ENCODE data around the gene ZFP1. TPM values are rescaled to one million over a fixed set of nuclear protein-coding genes. Genes with fewer than 3 reads are reported as not detected.
A peak's percentile ranks its signal among the peaks of the same experiment; 100 is the strongest.

ZFP1 gene
- total RNA-seq, 2 donors from 2014 or later, result 10.4 to 13.3 TPM

- no peak overlapping the region for H3K4me3 ChIP-seq (ENCODE audit: low read length)
- peak overlapping the region; percentile 55 for H3K27ac Mint-ChIP-seq
- no peaks in the 10 kb centered on the region for H3K9me3 Mint-ChIP-seq
- H3K27me3 Mint-ChIP-seq (ENCODE audit: insufficient read depth), result no peaks in the 10 kb centered on the region
- peaks cover 25% of the 10 kb centered on the region for H3K4me1 ChIP-seq (ENCODE audit: control insufficient read depth, insufficient read depth, low read length)
- H3K9me3 ChIP-seq (ENCODE audit: control insufficient read depth, low read length), result no peaks in the 10 kb centered on the region
- WGBS, 2 experiments (ENCODE audit: insufficient coverage in 1 of 2, insufficient read length in 1 of 2), result 84% methylated on average over 6 to 16 of the region's 16 CpGs
- TF ChIP-seq CTCF (conservative IDR thresholded peaks at IDR 0.05), result no peak
- no peaks in the 10 kb centered on the region for H3K27me3 ChIP-seq (ENCODE audit: control insufficient read depth, insufficient read depth, low read length, poor library complexity, severe bottlenecking)
- DNase-seq, result peak; percentile 68
- H3K36me3 ChIP-seq (ENCODE audit: control insufficient read depth, insufficient read depth, low read length), result peaks cover 7% of the 10 kb centered on the region
- H3K9ac ChIP-seq (ENCODE audit: extremely low read depth, low read length, poor library complexity, severe bottlenecking), result no peak overlapping the region
- H3K4me3 Mint-ChIP-seq, result no peak overlapping the region
- peaks cover 22% of the 10 kb centered on the region for H3K36me3 Mint-ChIP-seq (ENCODE audit: low read depth)
- peak overlapping the region; percentile 9 for H3K27ac ChIP-seq (ENCODE audit: low read depth, low read length)
- H3K4me1 Mint-ChIP-seq, result peaks cover 35% of the 10 kb centered on the region
These were observed 48.4 kb upstream of the ZFP1 start for GRCh38 chr16:75099738-75100602.

GRCh38 chr16:75100603-75100990, 47.7 kb upstream of the ZFP1 start:
- H3K9me3 Mint-ChIP-seq, result no peaks in the 10 kb centered on the region
- H3K4me1 ChIP-seq (ENCODE audit: control insufficient read depth, insufficient read depth, low read length), result peaks cover 25% of the 10 kb centered on the region
- 84 to 92% methylated on average over 3 of the region's 3 CpGs for WGBS, 2 experiments (ENCODE audit: insufficient coverage in 1 of 2, insufficient read length in 1 of 2)

GRCh38 chr16:75101635-75102034, 46.7 kb upstream of the ZFP1 start:
- peaks cover 25% of the 10 kb centered on the region for H3K36me3 Mint-ChIP-seq (ENCODE audit: low read depth)

More at GRCh38 chr16:75100603-75100990, 47.7 kb upstream of the ZFP1 start:
- Histone ChIP-seq H3K4me3 (ENCODE audit: low read length) (no peak overlapping the region), H3K9me3 (ENCODE audit: control insufficient read depth, low read length) (no peaks in the 10 kb centered on the region), H3K9ac (ENCODE audit: extremely low read depth, low read length, poor library complexity, severe bottlenecking) (no peak overlapping the region), H3K27me3 (ENCODE audit: control insufficient read depth, insufficient read depth, low read length, poor library complexity, severe bottlenecking) (no peaks in the 10 kb centered on the region), H3K27ac (ENCODE audit: low read depth, low read length) (no peak overlapping the region), H3K36me3 (ENCODE audit: control insufficient read depth, insufficient read depth, low read length) (peaks cover 7% of the 10 kb centered on the region)
- Mint-ChIP-seq H3K27me3 (ENCODE audit: insufficient read depth) (no peaks in the 10 kb centered on the region), H3K27ac (no peak overlapping the region), H3K4me3 (no peak overlapping the region), H3K4me1 (peaks cover 38% of the 10 kb centered on the region), H3K36me3 (ENCODE audit: low read depth) (peaks cover 22% of the 10 kb centered on the region)
- no peak for TF ChIP-seq CTCF (conservative IDR thresholded peaks at IDR 0.05)
- no peak for DNase-seq

More at GRCh38 chr16:75101635-75102034, 46.7 kb upstream of the ZFP1 start:
- Histone ChIP-seq H3K27me3 (ENCODE audit: control insufficient read depth, insufficient read depth, low read length, poor library complexity, severe bottlenecking) (no peaks in the 10 kb centered on the region), H3K9ac (ENCODE audit: extremely low read depth, low read length, poor library complexity, severe bottlenecking) (no peak overlapping the region), H3K9me3 (ENCODE audit: control insufficient read depth, low read length) (no peaks in the 10 kb centered on the region), H3K4me3 (ENCODE audit: low read length) (no peak overlapping the region), H3K36me3 (ENCODE audit: control insufficient read depth, insufficient read depth, low read length) (peaks cover 7% of the 10 kb centered on the region), H3K4me1 (ENCODE audit: control insufficient read depth, insufficient read depth, low read length) (peaks cover 25% of the 10 kb centered on the region), H3K27ac (ENCODE audit: low read depth, low read length) (no peak overlapping the region)
- H3K4me3 Mint-ChIP-seq, result no peak overlapping the region
- TF ChIP-seq CTCF (conservative IDR thresholded peaks at IDR 0.05), result no peak
- H3K9me3 Mint-ChIP-seq, result no peaks in the 10 kb centered on the region
- H3K4me1 Mint-ChIP-seq, result peaks cover 32% of the 10 kb centered on the region
- no peak overlapping the region for H3K27ac Mint-ChIP-seq
- WGBS, 2 experiments (ENCODE audit: insufficient coverage in 1 of 2, insufficient read length in 1 of 2), result 95 to 100% methylated on average over 2 to 3 of the region's 3 CpGs
- H3K27me3 Mint-ChIP-seq (ENCODE audit: insufficient read depth), result no peaks in the 10 kb centered on the region
- no peak for DNase-seq

Measured in endodermal cell (in vitro differentiated cells).